Ovary (tissue), 3 donors: ENCODE data around the gene RECK.

ENCODE experiments used
- POLR2A ChIP-seq: fragments of 450-650 bp; IDR thresholded peaks from one replicate; pipeline ENCODE4 v1.6.1; 2017; ENCODE audit warnings: antibody characterized with exemption, mild to moderate bottlenecking, moderate library complexity
- TF ChIP-seq, protein P1 (sequence below), 3 donors: fragments of 450-650 bp in 2 of 3; fragments of 200-600 bp in 1 of 3; IDR thresholded peaks; one replicate each; pipeline versions ENCODE4 v1.5.1 to v1.8.0; 2016 to 2022; ENCODE audit warnings: antibody characterized with exemption in 3 of 3, mild to moderate bottlenecking in 1 of 3
- donor health status: DM: no; HTN: no; CAD: no.

GRCh38 chr9:36029202-36029601 lies 7.5 kb upstream of the RECK start:
- TF ChIP-seq, protein P1, sequence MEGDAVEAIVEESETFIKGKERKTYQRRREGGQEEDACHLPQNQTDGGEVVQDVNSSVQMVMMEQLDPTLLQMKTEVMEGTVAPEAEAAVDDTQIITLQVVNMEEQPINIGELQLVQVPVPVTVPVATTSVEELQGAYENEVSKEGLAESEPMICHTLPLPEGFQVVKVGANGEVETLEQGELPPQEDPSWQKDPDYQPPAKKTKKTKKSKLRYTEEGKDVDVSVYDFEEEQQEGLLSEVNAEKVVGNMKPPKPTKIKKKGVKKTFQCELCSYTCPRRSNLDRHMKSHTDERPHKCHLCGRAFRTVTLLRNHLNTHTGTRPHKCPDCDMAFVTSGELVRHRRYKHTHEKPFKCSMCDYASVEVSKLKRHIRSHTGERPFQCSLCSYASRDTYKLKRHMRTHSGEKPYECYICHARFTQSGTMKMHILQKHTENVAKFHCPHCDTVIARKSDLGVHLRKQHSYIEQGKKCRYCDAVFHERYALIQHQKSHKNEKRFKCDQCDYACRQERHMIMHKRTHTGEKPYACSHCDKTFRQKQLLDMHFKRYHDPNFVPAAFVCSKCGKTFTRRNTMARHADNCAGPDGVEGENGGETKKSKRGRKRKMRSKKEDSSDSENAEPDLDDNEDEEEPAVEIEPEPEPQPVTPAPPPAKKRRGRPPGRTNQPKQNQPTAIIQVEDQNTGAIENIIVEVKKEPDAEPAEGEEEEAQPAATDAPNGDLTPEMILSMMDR (IDR thresholded peaks at IDR 0.05) = no peak
- no peak for TF ChIP-seq POLR2A
